NOMO-1 treated with dmso at 0.1 percent for 144 hours (cell line): ENCODE results near the gene MLLT11.

Experiments used
- DNase-seq: peaks from one replicate; lab custom pipeline; 2025; ENCODE audit not compliant: unreplicated experiment; lab: John Stamatoyannopoulos, UW

The MLLT11 gene

DNA sequence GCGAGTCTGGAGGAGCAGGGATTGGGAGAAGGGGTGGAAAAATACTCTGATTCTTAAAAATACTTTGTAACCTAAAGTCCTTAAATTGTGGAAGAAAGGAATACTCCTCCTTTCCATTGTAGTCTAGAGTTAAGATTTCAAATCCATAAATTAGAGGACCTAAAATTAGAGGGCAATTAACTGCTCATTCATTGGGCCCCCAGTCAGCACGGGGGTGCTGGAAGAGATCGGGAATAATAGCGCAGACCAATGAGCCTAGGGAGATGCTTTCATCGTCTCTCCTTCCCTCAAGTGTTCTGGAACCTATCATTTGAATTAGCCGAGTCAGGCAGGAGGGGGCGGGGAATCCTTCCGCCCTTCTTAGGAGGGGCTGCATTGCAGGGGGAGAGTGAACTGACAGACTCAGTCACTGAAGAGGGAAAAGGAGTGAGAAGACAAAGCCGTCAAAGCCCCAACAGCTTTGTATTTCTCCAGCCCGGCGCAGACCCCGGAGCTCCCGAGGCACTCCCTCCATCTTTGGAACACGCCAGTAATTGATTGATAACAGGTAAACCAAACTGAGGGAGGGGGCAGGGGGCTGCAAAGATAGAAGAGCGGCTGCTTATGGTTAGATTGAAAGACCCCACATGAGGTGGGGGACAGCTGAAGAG is at the start of gene MLLT11:
TSS of gene MLLT11 (plus strand) at position 391 of the 650 bp plus-strand sequence. CDS start 6,828 bp downstream, outside the sequence.
- DNase-seq = no peak

- no peak for DNase-seq
Observed at GRCh38 chr1:151011154-151011850, 48.9 kb upstream of the MLLT11 start.

DNA sequence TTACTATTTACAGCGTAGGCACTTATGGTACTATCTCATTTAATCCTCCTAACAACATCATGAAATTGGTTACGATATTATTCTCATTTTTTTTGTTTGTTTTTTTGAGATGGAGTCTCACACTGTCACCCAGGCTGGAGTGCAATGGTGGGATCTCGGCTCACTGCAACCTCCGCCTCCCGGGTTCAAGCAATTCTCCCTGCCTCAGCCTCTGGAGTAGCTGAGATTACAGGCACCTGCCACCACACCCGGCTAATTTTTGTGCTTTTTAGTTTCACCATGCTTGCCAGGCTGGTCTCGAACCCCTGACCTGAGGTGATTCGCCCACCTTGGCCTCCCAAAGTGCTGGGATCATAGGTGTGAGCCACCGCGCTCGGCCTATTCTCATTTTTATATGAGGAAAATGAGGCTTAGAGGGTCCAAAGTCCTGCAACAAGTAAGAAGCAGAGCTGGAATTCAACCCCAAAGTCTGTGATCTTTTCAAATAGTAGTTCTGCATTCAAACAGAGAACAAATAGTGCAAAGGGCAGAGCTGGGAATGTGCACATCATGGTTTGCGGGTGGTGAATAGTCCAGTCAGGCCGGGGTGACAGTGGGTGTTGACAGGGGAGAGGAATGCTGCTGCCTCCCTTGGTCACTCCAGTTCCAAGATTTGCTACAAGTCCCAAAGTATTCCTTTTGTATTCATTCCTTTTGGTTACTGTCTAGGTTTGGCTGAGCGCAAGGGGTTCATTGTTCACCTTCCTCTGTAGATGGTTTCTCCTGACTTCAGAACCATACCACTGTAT is 47.3 kb upstream of the MLLT11 start:
- DNase-seq = no peak

DNA sequence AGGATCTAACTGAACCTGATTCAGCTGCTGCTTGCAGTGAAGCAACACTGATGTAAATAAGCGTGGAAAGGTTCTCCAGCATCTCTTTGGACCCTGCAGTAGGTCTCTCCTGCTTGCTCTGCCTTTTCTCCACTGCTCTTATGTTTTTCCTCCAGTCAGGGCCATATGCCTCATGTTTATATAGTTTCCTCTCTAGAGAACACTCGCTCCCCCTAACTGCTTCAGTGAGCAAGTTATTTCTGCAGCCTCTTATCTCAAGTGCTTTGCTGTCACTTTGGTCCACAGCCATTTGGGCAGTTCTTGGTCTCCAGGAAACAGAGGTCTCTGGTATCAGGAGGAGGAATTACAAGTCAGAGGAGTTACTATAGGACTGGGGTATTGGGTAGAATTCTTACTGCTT is 46.7 kb upstream of the MLLT11 start:
- no peak for DNase-seq

- peak; percentile 45 for DNase-seq
Observed at GRCh38 chr1:151024540-151025146, 35.6 kb upstream of the MLLT11 start.

GRCh38 chr1:151026460-151026859 is 33.7 kb upstream of the MLLT11 start:
- DNase-seq = no peak

GRCh38 chr1:151032164-151032563 is 28.0 kb upstream of the MLLT11 start:
- DNase-seq = no peak

- no peak for DNase-seq
Observed at GRCh38 chr1:151035167-151035566, 25.0 kb upstream of the MLLT11 start.

- no peak for DNase-seq
Observed at GRCh38 chr1:151036356-151036755, 23.8 kb upstream of the MLLT11 start, which contains the start of gene BNIPL. Gene BNIPL, plus strand, starts transcription at chr1:151036586. Its CDS starts 140 bp downstream, at chr1:151036726.

- DNase-seq = no peak
Observed at GRCh38 chr1:151037032-151037431, 23.2 kb upstream of the MLLT11 start.

DNA sequence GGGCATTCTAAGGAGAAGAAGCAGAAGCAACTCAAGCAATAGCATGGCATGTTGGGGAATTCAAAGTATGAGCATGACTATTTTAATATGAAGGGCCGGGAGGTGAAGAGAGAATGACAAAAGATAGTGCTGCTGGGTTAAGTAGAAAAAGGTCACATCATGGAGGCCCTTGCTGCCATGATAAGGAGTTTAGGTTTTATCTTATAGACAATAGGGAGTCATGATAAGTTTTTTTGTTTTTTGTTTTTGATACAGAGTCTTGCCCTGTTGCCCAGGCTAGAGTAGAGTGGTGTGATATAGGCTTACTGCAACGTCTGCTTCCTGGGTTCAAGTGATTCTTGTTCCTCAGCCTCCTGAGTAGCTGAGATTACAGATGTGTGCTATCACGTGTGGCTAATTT is 20.7 kb upstream of the MLLT11 start:
- no peak for DNase-seq

- DNase-seq = no peak
Observed at GRCh38 chr1:151043163-151043562, 17.0 kb upstream of the MLLT11 start.

- no peak for DNase-seq
Observed at GRCh38 chr1:151047591-151047924, 12.6 kb upstream of the MLLT11 start, which contains the start of gene C1orf56. Gene C1orf56, plus strand, starts transcription at chr1:151047751. Its CDS starts 97 bp downstream, at chr1:151047848.

GRCh38 chr1:151047925-151048644 is 12.1 kb upstream of the MLLT11 start:
- DNase-seq = peak; percentile 50

DNA sequence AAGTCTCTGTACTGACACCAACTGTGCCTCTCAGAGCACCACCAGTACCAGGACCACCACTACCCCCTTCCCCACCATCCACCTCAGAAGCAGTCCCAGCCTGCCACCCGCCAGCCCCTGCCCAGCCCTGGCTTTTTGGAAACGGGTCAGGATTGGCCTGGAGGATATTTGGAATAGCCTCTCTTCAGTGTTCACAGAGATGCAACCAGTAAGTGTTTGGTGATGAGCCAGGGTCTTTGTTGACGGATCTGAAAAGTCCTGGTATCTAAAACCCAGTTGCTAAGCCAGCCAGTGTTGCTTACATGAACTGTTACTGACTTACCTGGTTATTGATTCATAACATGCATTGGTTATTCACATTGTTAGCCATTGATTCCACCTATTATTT is 11.6 kb upstream of the MLLT11 start:
- no peak for DNase-seq

DNA sequence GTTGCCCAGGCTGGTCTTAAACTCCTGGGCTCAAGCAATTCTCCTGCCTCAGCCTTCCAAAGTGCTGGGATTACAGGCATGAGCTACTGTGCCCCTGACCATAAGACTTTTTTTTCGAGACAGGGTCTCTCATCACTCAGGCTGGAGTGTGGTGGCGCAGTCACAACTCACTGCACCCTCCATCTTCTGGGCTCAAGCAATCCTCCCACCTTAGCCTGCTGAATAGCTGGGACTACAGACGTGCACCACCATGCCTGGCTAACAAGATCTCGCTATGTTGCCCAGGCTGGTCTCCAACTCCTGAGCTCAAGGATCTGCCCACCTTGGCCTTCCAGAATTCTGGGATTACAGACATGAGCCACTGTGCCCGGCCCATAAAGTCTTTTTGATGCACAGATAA is 10.7 kb upstream of the MLLT11 start:
- no peak for DNase-seq

DNA sequence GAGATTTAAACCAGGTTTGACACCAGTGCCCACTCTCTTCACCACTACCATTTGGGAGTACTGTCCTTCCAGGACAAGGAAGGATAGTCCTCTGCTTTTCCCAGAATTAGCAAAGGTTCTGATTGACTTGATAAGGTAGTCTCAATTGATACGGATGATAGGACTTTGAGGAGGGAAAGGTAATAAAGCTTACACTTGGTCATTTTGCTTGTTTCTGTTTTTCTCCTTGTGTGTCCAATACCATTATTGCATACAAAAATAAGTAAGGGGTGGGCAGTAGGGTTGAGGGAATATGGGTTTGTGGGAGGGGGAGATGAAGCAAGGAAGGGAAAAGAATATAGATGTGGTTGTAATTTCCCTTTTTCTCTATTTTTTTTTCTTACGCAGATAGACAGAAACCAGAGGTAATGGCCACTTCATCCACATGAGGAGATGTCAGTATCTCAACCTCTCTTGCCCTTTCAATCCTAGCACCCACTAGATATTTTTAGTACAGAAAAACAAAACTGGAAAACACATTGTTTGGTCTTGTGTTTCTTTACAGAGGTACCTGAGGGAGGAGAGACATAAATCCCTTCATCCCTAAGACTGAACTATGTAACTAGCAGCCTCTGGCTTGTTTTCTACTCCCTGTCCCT is 10.0 kb upstream of the MLLT11 start:
- no peak for DNase-seq

- no peak for DNase-seq
Observed at GRCh38 chr1:151051356-151052009, 8.7 kb upstream of the MLLT11 start.

GRCh38 chr1:151054971-151055547 is 5.1 kb upstream of the MLLT11 start:
- DNase-seq = no peak
